ENCODE results near the gene RBM42. TPM values are rescaled to one million over a fixed set of nuclear protein-coding genes. Genes with fewer than 3 reads are reported as not detected.
"Not testable (repeated sequence)": the region's sequence is repeated elsewhere in the genome, so short reads cannot be mapped to it uniquely, and the experiment has no call there.

The RBM42 gene
- total RNA-seq, 4 donors from 2014 or later, result 45.1 to 75.9 (median 65.0) TPM

DNA sequence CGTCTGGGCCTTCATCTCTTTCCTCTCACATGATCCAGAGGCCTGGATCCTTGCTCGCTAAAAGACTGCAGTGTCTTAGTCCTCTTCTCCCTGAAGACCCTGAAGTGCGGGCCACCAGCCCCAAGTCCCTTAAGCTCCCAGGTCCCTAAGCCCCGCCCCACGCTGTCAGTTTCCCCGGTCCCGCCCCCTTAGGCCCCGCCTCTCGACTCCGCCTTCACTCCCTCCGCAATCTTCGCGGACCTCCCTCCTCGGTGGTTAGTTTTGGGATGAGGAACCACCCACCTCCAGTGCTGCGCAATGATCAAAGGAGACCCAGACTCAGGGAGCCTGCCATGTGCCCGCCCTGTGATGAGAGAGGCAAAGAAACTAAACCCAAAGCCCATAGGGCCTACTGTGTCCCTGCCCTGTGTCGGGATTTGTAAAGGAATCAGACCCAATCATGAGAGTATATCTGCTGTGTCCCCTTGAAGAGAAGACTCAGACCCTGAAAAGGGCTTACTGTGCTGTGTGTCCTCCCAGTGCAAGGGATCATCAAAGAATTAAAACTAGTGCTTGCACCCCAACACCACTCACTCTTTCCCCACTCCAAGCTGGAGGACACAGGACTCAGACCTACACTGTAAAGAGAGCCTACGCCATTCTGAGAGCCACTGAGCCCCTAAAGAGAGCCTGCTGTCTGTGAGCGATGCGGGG is 16.3 kb downstream of the RBM42 start:
- no peak for TF ChIP-seq POLR2AphosphoS5 (IDR thresholded peaks at IDR 0.05)
- no peak for TF ChIP-seq EP300 (IDR thresholded peaks at IDR 0.05)
- TF ChIP-seq POLR2A (IDR thresholded peaks at IDR 0.05), result no peak
- TF ChIP-seq, protein P1, sequence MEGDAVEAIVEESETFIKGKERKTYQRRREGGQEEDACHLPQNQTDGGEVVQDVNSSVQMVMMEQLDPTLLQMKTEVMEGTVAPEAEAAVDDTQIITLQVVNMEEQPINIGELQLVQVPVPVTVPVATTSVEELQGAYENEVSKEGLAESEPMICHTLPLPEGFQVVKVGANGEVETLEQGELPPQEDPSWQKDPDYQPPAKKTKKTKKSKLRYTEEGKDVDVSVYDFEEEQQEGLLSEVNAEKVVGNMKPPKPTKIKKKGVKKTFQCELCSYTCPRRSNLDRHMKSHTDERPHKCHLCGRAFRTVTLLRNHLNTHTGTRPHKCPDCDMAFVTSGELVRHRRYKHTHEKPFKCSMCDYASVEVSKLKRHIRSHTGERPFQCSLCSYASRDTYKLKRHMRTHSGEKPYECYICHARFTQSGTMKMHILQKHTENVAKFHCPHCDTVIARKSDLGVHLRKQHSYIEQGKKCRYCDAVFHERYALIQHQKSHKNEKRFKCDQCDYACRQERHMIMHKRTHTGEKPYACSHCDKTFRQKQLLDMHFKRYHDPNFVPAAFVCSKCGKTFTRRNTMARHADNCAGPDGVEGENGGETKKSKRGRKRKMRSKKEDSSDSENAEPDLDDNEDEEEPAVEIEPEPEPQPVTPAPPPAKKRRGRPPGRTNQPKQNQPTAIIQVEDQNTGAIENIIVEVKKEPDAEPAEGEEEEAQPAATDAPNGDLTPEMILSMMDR (IDR thresholded peaks at IDR 0.05), result no peak
- Histone ChIP-seq H3K4me3 (peak overlapping the region; percentile 71), H3K4me1 (peaks cover 48% of the 10 kb centered on the region), H3K9me3 (no peaks in the 10 kb centered on the region), H3K27me3 (no peaks in the 10 kb centered on the region), H3K36me3 (no peaks in the 10 kb centered on the region), H3K27ac (peak overlapping the region; percentile 73)
- DNase-seq (ENCODE audit: low spot score in 2 of 2), result peak; percentile 92 to 93
- WGBS, result 19% methylated on average over 19 of the region's 20 CpGs

DNA sequence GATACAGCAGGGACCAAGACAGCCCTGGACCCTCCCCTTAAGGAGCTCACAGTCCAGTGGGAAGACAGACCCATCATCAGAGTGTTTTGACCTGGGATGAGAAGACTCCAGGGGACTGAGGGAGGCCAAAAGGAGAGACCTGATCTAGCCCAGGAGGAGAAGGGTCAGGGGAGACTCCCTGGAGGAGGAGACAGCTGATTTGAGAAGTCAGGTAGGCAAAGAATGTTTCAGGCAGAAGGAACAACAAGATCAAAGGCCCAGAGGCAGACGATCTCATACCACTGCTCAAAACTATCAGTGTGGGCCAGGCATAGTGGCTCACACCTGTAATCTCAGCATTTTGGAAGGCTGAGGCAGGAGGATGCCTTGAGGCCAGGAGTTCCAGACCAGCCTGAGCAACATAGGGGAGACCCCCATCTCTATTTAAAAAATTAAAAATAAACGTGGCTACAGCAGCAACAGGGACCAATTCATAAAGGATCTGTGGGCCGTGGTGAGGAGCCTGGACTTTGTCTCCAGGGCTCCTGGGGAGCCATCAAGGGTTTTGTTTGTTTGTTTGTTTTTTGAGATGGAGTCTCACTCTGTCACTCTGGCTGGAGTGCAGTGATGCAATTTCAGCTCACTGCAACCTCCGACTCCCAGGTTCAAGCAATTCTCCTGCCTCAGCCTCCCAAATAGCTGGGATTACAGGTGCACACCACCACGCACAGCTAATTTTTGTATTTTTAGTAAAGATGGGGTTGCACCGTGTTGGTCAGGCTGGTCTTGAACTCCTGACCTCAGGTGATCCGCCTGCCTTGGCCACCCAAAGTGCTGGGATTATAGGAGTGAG is 17.1 kb downstream of the RBM42 start:
- WGBS, result 75% methylated on average over 7 of the region's 7 CpGs
- H3K27ac ChIP-seq, result no peak overlapping the region
- H3K4me3 ChIP-seq, result no peak overlapping the region
- TF ChIP-seq, protein P1 (IDR thresholded peaks at IDR 0.05), result no peak
- TF ChIP-seq POLR2AphosphoS5 (IDR thresholded peaks at IDR 0.05) (no peak), EP300 (IDR thresholded peaks at IDR 0.05) (no peak)
- peaks cover 4% of the 10 kb centered on the region for H3K36me3 ChIP-seq
- H3K27me3 ChIP-seq, result no peaks in the 10 kb centered on the region
- peaks cover 48% of the 10 kb centered on the region for H3K4me1 ChIP-seq
- no peaks in the 10 kb centered on the region for H3K9me3 ChIP-seq
- DNase-seq (ENCODE audit: low spot score in 2 of 2), result no peak

- peaks cover 36% of the 10 kb centered on the region for H3K4me1 ChIP-seq
- no peaks in the 10 kb centered on the region for H3K9me3 ChIP-seq
- H3K36me3 ChIP-seq, result peaks cover 27% of the 10 kb centered on the region
- H3K27me3 ChIP-seq, result no peaks in the 10 kb centered on the region
- WGBS, result under 1% methylated on average over 39 of the region's 46 CpGs
- H3K4me3 ChIP-seq, result peak within 1 kb of the TSS; percentile 63
- DNase-seq (ENCODE audit: low spot score in 2 of 2), result peak; percentile 96 to 97
- H3K27ac ChIP-seq, result peak within 1 kb of the TSS; percentile 69
- peak; percentile 15 for TF ChIP-seq EP300 (IDR thresholded peaks at IDR 0.05)
- no peak for TF ChIP-seq POLR2AphosphoS5 (IDR thresholded peaks at IDR 0.05)
- peak in 1 of 2 donors; percentile 70 for TF ChIP-seq POLR2A (IDR thresholded peaks at IDR 0.05)
- TF ChIP-seq, protein P1 (IDR thresholded peaks at IDR 0.05), result no peak
These were observed 19.5 kb downstream of the RBM42 start, which contains the start of gene COX6B1 for GRCh38 chr19:35648017-35648961. COX6B1 (plus strand) TSS chr19:35648323; CDS start chr19:35651244, 2,921 bp downstream.

DNA sequence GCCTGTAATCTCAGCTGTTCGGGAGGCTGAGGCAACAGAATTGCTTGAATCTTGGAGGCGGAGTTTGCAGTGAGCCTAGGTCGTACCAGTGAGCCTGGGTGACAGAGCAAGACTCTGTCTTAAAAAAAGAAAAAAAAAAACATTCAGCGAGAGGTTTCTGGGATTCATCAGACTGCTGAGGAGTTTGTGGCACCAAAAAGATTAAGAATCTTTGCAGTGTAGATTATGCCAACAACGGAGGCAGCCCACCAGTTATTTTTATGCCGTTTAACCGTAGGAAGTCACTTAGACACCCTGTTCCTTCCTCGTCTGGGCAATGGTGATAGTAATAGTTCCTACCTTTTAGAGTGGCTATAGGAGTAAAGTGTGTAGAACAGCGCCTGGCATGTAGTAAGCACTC is 21.7 kb downstream of the RBM42 start:
- Histone ChIP-seq H3K9me3 (no peaks in the 10 kb centered on the region), H3K4me3 (no peak overlapping the region), H3K27me3 (no peaks in the 10 kb centered on the region), H3K36me3 (peaks cover 50% of the 10 kb centered on the region), H3K4me1 (peaks cover 20% of the 10 kb centered on the region), H3K27ac (no peak overlapping the region)
- no peak for DNase-seq (ENCODE audit: low spot score in 2 of 2)
- 78% methylated on average over 9 of the region's 9 CpGs for WGBS
- no peak for TF ChIP-seq POLR2AphosphoS5 (IDR thresholded peaks at IDR 0.05)
- no peak for TF ChIP-seq EP300 (IDR thresholded peaks at IDR 0.05)
- no peak for TF ChIP-seq POLR2A (IDR thresholded peaks at IDR 0.05)

GRCh38 chr19:35654828-35655227 is 26.0 kb downstream of the RBM42 start:
- H3K4me3 ChIP-seq; DNase-seq (ENCODE audit: low spot score in 2 of 2); H3K27me3 ChIP-seq; H3K27ac ChIP-seq; H3K9me3 ChIP-seq; H3K4me1 ChIP-seq: not testable (repeated sequence)
- peaks cover 91% of the 10 kb centered on the region for H3K36me3 ChIP-seq
- 94% methylated on average over 6 of the region's 6 CpGs for WGBS

Data from suprapubic skin (tissue), 4 donors.